ENCODE data around the gene SEPTIN1.

- TF ChIP-seq, protein P1, sequence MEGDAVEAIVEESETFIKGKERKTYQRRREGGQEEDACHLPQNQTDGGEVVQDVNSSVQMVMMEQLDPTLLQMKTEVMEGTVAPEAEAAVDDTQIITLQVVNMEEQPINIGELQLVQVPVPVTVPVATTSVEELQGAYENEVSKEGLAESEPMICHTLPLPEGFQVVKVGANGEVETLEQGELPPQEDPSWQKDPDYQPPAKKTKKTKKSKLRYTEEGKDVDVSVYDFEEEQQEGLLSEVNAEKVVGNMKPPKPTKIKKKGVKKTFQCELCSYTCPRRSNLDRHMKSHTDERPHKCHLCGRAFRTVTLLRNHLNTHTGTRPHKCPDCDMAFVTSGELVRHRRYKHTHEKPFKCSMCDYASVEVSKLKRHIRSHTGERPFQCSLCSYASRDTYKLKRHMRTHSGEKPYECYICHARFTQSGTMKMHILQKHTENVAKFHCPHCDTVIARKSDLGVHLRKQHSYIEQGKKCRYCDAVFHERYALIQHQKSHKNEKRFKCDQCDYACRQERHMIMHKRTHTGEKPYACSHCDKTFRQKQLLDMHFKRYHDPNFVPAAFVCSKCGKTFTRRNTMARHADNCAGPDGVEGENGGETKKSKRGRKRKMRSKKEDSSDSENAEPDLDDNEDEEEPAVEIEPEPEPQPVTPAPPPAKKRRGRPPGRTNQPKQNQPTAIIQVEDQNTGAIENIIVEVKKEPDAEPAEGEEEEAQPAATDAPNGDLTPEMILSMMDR (conservative IDR thresholded peaks at IDR 0.05) = no peak
- TF ChIP-seq ZFX (IDR thresholded peaks at IDR 0.05) = no peak
Measured at GRCh38 chr16:30365200-30365599, 17.2 kb downstream of the SEPTIN1 start.

Data from C4-2B (cell line).